ENCODE measurements around the gene ANKRA2. TPM values are rescaled to one million over a fixed set of nuclear protein-coding genes. Genes with fewer than 3 reads are reported as not detected.
A peak's percentile ranks its signal among the peaks of the same experiment; 100 is the strongest.

Gene ANKRA2
- polyA plus RNA-seq, 1 donor from 2014 or later = 70.9 TPM

GRCh38 chr5:73564675-73565074 is 764 bp downstream of the ANKRA2 start:
- H3K9me2 ChIP-seq (ENCODE audit: insufficient read depth, low read length) = no peaks in the 10 kb centered on the region
- H3F3A ChIP-seq (ENCODE audit: insufficient read depth, low read length, poor library complexity, severe bottlenecking) = no peaks in the 10 kb centered on the region
- no peaks in the 10 kb centered on the region for H3K27me3 ChIP-seq (ENCODE audit: insufficient read depth, low read depth, low read length)
- H3K4me2 ChIP-seq (ENCODE audit: low read length) = peak overlapping the region; percentile 96
- H3K79me2 ChIP-seq (replicated peaks; ENCODE audit: insufficient read depth, low read length) = peaks cover 44% of the 10 kb centered on the region
- no peaks in the 10 kb centered on the region for H4K20me1 ChIP-seq (ENCODE audit: insufficient read depth)
- H3K9me3 ChIP-seq (ENCODE audit: low read length) = no peaks in the 10 kb centered on the region
- peak overlapping the region; percentile 75 for H2AFZ ChIP-seq (ENCODE audit: low read depth, low read length)
- H3K27ac ChIP-seq (ENCODE audit: low read length) = peak overlapping the region; percentile 85
- peak overlapping the region; percentile 85 for H3K9ac ChIP-seq (ENCODE audit: low read length)
- TF ChIP-seq SMC3 (conservative IDR thresholded peaks at IDR 0.05; ENCODE audit: poor library complexity) (no peak), RAD21 (conservative IDR thresholded peaks at IDR 0.05) (no peak), MXI1 (conservative IDR thresholded peaks at IDR 0.05; ENCODE audit: poor library complexity, severe bottlenecking) (no peak), POLR2AphosphoS5 (IDR thresholded peaks at IDR 0.05) (no peak), REST (IDR thresholded peaks at IDR 0.05; ENCODE audit: borderline replicate concordance) (no peak), TAF1 (IDR thresholded peaks at IDR 0.05; ENCODE audit: low read depth) (no peak), EP300 (conservative IDR thresholded peaks at IDR 0.05; ENCODE audit: poor library complexity, severe bottlenecking) (no peak), EZH2 (IDR thresholded peaks at IDR 0.05; ENCODE audit: borderline replicate concordance, insufficient read depth, low read length, poor library complexity, severe bottlenecking) (no peak), CTCF (IDR thresholded peaks at IDR 0.05; ENCODE audit: poor library complexity, severe bottlenecking) (no peak)
- peak overlapping the region; percentile 80 for H3K4me3 ChIP-seq (ENCODE audit: low read length)
- no peaks in the 10 kb centered on the region for H3K36me3 ChIP-seq (ENCODE audit: insufficient read depth, low read length)

- peak overlapping the region; percentile 85 for H3K9ac ChIP-seq (ENCODE audit: low read length)
- no peaks in the 10 kb centered on the region for H3K36me3 ChIP-seq (ENCODE audit: insufficient read depth, low read length)
- no peaks in the 10 kb centered on the region for H3K9me2 ChIP-seq (ENCODE audit: insufficient read depth, low read length)
- H3K4me3 ChIP-seq (ENCODE audit: low read length) = peak overlapping the region; percentile 80
- H3K79me2 ChIP-seq (replicated peaks; ENCODE audit: insufficient read depth, low read length) = peaks cover 44% of the 10 kb centered on the region
- no peaks in the 10 kb centered on the region for H3K9me3 ChIP-seq (ENCODE audit: low read length)
- TF ChIP-seq EZH2 (IDR thresholded peaks at IDR 0.05; ENCODE audit: borderline replicate concordance, insufficient read depth, low read length, poor library complexity, severe bottlenecking) (no peak), SMC3 (conservative IDR thresholded peaks at IDR 0.05; ENCODE audit: poor library complexity) (no peak), RAD21 (conservative IDR thresholded peaks at IDR 0.05) (no peak), EP300 (conservative IDR thresholded peaks at IDR 0.05; ENCODE audit: poor library complexity, severe bottlenecking) (no peak), REST (IDR thresholded peaks at IDR 0.05; ENCODE audit: borderline replicate concordance) (no peak), POLR2AphosphoS5 (IDR thresholded peaks at IDR 0.05) (no peak), MXI1 (conservative IDR thresholded peaks at IDR 0.05; ENCODE audit: poor library complexity, severe bottlenecking) (no peak), CTCF (IDR thresholded peaks at IDR 0.05; ENCODE audit: poor library complexity, severe bottlenecking) (no peak), TAF1 (IDR thresholded peaks at IDR 0.05; ENCODE audit: low read depth) (no peak)
- H3F3A ChIP-seq (ENCODE audit: insufficient read depth, low read length, poor library complexity, severe bottlenecking) = no peaks in the 10 kb centered on the region
- no peak overlapping the region for H3K27ac ChIP-seq (ENCODE audit: low read length)
- peak overlapping the region; percentile 75 for H2AFZ ChIP-seq (ENCODE audit: low read depth, low read length)
- no peaks in the 10 kb centered on the region for H4K20me1 ChIP-seq (ENCODE audit: insufficient read depth)
- no peaks in the 10 kb centered on the region for H3K27me3 ChIP-seq (ENCODE audit: insufficient read depth, low read depth, low read length)
- peak overlapping the region; percentile 96 for H3K4me2 ChIP-seq (ENCODE audit: low read length)
Observed at GRCh38 chr5:73564018-73564417, 1.4 kb downstream of the ANKRA2 start.
